ENCODE measurements around the gene RCHY1.

GRCh38 chr4:75561789-75562188 lies 47.6 kb upstream of the RCHY1 start:
- TF ChIP-seq EZH2phosphoT487 (IDR thresholded peaks at IDR 0.05; ENCODE audit: insufficient read depth, low read depth): no peak
- TF ChIP-seq EZH2 (IDR thresholded peaks at IDR 0.05; ENCODE audit: insufficient read depth, poor library complexity, severe bottlenecking): no peak

Measured in GM23248 (cell line).